OCI-LY7 (cell line): Measurements from ENCODE around the gene RXFP1. TPM values are rescaled to one million over a fixed set of nuclear protein-coding genes. Genes with fewer than 3 reads are reported as not detected.

Experiments used
- BruUV-seq: library from RNA; stranded (reverse); fragments of 400-500 nt; replicated peaks from 2 replicates; lab custom pipeline; 2021; lab: Mats Ljungman, UMichigan
- CTCF ChIA-PET: fragments of 300-600 bp; sonication (Branson Sonifier 250); formaldehyde crosslinking; loops from one replicate; lab custom pipeline; 2022; ENCODE audit warnings: antibody characterized with exemption; ENCODE audit not compliant: unreplicated experiment; lab: Charles Lee
- POLR2A ChIA-PET: fragments of 300-600 bp; sonication (Branson Sonifier 250); formaldehyde crosslinking; loops from one replicate; lab custom pipeline; 2022; ENCODE audit warnings: antibody characterized with exemption; lab: Charles Lee
- DNase-seq: peaks from one replicate; pipeline ENCODE4 v3.0.0-alpha.2; 2015; ENCODE audit warnings: low spot score
- H2AFZ ChIP-seq: fragments of 200-600 bp; sonication (generic), shearing (Covaris generic); 2 replicates; pipeline ENCODE4 v1.6.1; 2014; ENCODE audit warnings: mild to moderate bottlenecking, antibody characterized with exemption, low read length, moderate library complexity
- H3K27ac ChIP-seq: fragments of 200-600 bp; sonication (generic); 2 replicates; pipeline ENCODE4 v1.5.1; 2014; ENCODE audit warnings: mixed run types, low read depth, mild to moderate bottlenecking, moderate library complexity, low read length, inconsistent platforms; ENCODE audit not compliant: poor library complexity, severe bottlenecking
- H3K36me3 ChIP-seq: fragments of 200-600 bp; sonication (generic); 2 replicates; pipeline ENCODE4 v1.6.1; 2014; ENCODE audit warnings: mild to moderate bottlenecking, antibody characterized with exemption, low read length, moderate library complexity, mixed read lengths; ENCODE audit not compliant: insufficient read depth
- H3K4me1 ChIP-seq: fragments of 200-600 bp; sonication (generic); 2 replicates; pipeline ENCODE4 v1.5.1; 2014; ENCODE audit warnings: mild to moderate bottlenecking, low read length; ENCODE audit not compliant: insufficient read depth, poor library complexity, severe bottlenecking
- H3K4me2 ChIP-seq: fragments of 200-600 bp; sonication (generic); 2 replicates; pipeline ENCODE4 v1.6.1; 2014; ENCODE audit warnings: mild to moderate bottlenecking, low read length
- H3K4me3 ChIP-seq: fragments of 200-600 bp; sonication (generic); 2 replicates; pipeline ENCODE4 v1.5.1; 2014; ENCODE audit warnings: mild to moderate bottlenecking, low read depth, low read length; ENCODE audit not compliant: poor library complexity, severe bottlenecking
- H3K79me2 ChIP-seq: fragments of 200-600 bp; sonication (generic); 2 replicates; pipeline ENCODE4 v1.6.1; 2016; ENCODE audit warnings: low read depth, mild to moderate bottlenecking, low read length, moderate library complexity, mixed read lengths; ENCODE audit not compliant: insufficient read depth
- H3K9me2 ChIP-seq: fragments of 200-600 bp; sonication (generic); 2 replicates; pipeline ENCODE4 v1.6.1; 2016; ENCODE audit warnings: mild to moderate bottlenecking, low read length, mixed read lengths; ENCODE audit not compliant: insufficient read depth
- H3K9me3 ChIP-seq: fragments of 200-600 bp; sonication (generic); 2 replicates; pipeline ENCODE4 v1.6.1; 2014; ENCODE audit warnings: mild to moderate bottlenecking, mixed run types, low read length, mixed read lengths
- H4K20me1 ChIP-seq: fragments of 200-600 bp; sonication (generic); 2 replicates; pipeline ENCODE4 v1.6.1; 2014; ENCODE audit warnings: mild to moderate bottlenecking, antibody characterized with exemption, low read length, moderate library complexity, mixed read lengths; ENCODE audit not compliant: insufficient read depth
- EZH2phosphoT487 ChIP-seq: fragments of 200-600 bp; sonication (generic); IDR thresholded peaks from 2 replicates; pipeline ENCODE4 v1.6.1; 2018; ENCODE audit warnings: low read depth, borderline replicate concordance, mild to moderate bottlenecking, mixed run types, antibody characterized with exemption, low read length, moderate library complexity, mixed read lengths
- intact Hi-C: fragments of 100-400 bp; cut with micrococcal nuclease; formaldehyde crosslinking; loops from one replicate; pipeline ENCODE4 v1.10.0; 2022; ENCODE audit not compliant: unreplicated experiment
- total RNA-seq, 2 experiments: library from RNA; depleted of rRNA in 1 of 2; stranded (reverse); fragments of >200 nt in 1 of 2; shearing (Covaris generic) in 1 of 2; gene quantifications; 2 replicates each; pipeline ENCODE4 v1.2.3, GENCODE V29; 2014 to 2022
- TF ChIP-seq, protein P1 (sequence below): fragments of 200-600 bp; sonication (generic); conservative IDR thresholded peaks from 2 replicates; pipeline ENCODE4 v1.5.1; 2014; ENCODE audit warnings: mild to moderate bottlenecking, antibody characterized with exemption, low read length, moderate library complexity, mixed read lengths

Gene RXFP1
- total RNA-seq, 2 experiments from 2014 or later: not detected

DNA sequence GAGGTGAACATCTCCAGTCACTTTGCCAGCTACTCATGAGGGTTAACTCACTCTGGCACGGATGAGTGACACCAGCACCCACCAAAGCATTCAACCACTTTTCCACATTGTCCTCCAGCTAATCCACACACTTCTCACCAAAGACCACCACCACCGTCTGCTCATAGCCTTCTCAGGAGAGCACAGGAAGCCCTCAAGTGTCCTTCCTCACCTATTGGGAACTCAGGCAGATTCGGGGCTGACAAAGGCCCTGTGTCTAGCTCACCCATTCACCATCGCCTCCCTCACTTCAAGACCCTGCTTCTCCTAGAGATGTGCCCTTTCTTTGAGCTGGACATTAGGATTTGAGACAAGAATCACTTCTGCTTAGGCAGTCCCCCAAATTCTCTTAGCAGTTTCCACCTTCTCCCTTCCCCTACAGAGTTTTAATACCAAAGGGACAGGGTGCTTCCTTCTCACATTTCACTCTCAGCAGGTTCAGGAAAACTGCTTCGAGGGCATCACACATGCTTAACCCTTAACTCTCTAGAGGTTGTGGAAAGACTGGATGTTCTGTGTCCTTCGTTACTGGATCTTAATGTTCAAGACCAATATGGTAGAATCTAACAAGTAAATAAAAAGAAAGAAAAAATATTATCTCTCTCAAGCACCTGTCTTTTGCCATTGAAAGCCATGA lies 11.0 kb downstream of the RXFP1 start:
- no peak overlapping the region for H3K4me3 ChIP-seq
- intact Hi-C loops: no loop called here
- POLR2A ChIA-PET: interaction anchor here (0.7 kb wide), 1 partner anchor 671 kb away, joined by 3 read pairs; no protein-coding TSS in a partner anchor
- no peak overlapping the region for H3K27ac ChIP-seq
- no peaks in the 10 kb centered on the region for H3K4me1 ChIP-seq
- CTCF ChIA-PET: no interaction called here
- no peaks in the 10 kb centered on the region for H3K9me3 ChIP-seq
- H3K36me3 ChIP-seq: no peaks in the 10 kb centered on the region
- no peak overlapping the region for H3K4me2 ChIP-seq
- DNase-seq: no peak
- no TSS peak for BruUV-seq
- TF ChIP-seq EZH2phosphoT487: no peak
- TF ChIP-seq, protein P1, sequence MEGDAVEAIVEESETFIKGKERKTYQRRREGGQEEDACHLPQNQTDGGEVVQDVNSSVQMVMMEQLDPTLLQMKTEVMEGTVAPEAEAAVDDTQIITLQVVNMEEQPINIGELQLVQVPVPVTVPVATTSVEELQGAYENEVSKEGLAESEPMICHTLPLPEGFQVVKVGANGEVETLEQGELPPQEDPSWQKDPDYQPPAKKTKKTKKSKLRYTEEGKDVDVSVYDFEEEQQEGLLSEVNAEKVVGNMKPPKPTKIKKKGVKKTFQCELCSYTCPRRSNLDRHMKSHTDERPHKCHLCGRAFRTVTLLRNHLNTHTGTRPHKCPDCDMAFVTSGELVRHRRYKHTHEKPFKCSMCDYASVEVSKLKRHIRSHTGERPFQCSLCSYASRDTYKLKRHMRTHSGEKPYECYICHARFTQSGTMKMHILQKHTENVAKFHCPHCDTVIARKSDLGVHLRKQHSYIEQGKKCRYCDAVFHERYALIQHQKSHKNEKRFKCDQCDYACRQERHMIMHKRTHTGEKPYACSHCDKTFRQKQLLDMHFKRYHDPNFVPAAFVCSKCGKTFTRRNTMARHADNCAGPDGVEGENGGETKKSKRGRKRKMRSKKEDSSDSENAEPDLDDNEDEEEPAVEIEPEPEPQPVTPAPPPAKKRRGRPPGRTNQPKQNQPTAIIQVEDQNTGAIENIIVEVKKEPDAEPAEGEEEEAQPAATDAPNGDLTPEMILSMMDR: no peak
- H2AFZ ChIP-seq: no peak overlapping the region
- no peaks in the 10 kb centered on the region for H3K9me2 ChIP-seq
- H3K79me2 ChIP-seq: no peaks in the 10 kb centered on the region
- no peaks in the 10 kb centered on the region for H4K20me1 ChIP-seq

DNA sequence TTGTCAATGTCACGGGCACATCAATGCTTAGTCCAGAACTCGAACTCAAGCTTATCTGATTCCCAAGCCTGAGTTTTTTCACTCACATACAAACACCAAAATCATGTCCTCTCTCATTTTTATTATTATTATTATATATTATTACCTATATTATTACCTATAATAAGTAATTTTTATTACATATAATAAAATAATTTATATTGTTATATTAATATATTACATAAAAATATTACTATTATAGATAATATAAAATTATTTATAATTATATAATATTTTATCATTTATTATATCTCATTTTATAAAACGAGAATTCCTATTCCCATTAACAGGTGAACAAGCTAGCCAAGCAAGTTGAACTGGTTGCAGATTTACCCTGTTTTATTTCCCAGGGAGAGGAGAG lies 13.0 kb downstream of the RXFP1 start:
- Histone ChIP-seq H2AFZ (no peak overlapping the region), H3K9me3 (no peaks in the 10 kb centered on the region), H3K36me3 (no peaks in the 10 kb centered on the region), H3K27ac (no peak overlapping the region), H3K4me2 (no peak overlapping the region), H3K4me1 (no peaks in the 10 kb centered on the region), H4K20me1 (no peaks in the 10 kb centered on the region), H3K9me2 (no peaks in the 10 kb centered on the region), H3K4me3 (no peak overlapping the region), H3K79me2 (no peaks in the 10 kb centered on the region)
- ChIA-PET POLR2A (no interaction called here), CTCF (no interaction called here)
- TF ChIP-seq, protein P1: no peak
- TF ChIP-seq EZH2phosphoT487: no peak
- intact Hi-C loops: no loop called here
- DNase-seq: no peak
- BruUV-seq: no TSS peak

DNA sequence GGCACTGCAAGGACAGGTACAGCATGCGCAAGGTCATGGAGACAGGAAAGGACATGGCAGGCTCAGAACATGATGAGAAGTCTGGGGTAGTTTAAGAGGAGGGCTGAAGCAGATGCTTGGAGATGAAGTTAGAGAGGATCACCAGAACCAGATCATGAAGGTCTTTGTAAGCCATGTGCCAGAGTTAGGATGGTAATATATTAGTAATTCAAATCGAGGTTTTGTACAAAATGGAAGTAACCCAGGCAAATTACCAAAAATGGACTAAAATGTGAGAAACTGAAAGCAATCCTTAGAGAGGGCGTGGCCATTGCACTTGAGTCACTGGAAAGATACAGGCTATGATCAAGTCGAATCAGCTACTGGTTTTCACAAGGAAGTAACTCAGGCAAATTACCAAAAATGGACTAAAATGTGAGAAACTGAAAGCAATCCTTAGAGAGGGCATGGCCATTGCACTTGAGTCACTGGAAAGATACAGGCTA lies 13.5 kb downstream of the RXFP1 start:
- ChIA-PET POLR2A (no interaction called here), CTCF (no interaction called here)
- Histone ChIP-seq H3K9me3 (no peaks in the 10 kb centered on the region), H3K27ac (no peak overlapping the region), H3K4me3 (no peak overlapping the region), H3K4me2 (no peak overlapping the region), H2AFZ (no peak overlapping the region), H3K4me1 (no peaks in the 10 kb centered on the region), H3K9me2 (no peaks in the 10 kb centered on the region), H3K79me2 (no peaks in the 10 kb centered on the region), H3K36me3 (no peaks in the 10 kb centered on the region), H4K20me1 (no peaks in the 10 kb centered on the region)
- DNase-seq: no peak
- intact Hi-C loops: no loop called here
- no TSS peak for BruUV-seq
- TF ChIP-seq, protein P1: no peak
- TF ChIP-seq EZH2phosphoT487: no peak
